NCI-H146 (cell line): ENCODE data around the gene ZDHHC11B.
"Not testable (repeated sequence)": the region's sequence is repeated elsewhere in the genome, so short reads cannot be mapped to it uniquely, and the experiment has no call there.

ENCODE experiments used
- DNase-seq: peaks from one replicate; lab custom pipeline; 2025; lab: John Stamatoyannopoulos, UW

The ZDHHC11B gene

GRCh38 chr5:769485-770145 lies 14.9 kb downstream of the ZDHHC11B start:
- DNase-seq, result not testable (repeated sequence)

DNA sequence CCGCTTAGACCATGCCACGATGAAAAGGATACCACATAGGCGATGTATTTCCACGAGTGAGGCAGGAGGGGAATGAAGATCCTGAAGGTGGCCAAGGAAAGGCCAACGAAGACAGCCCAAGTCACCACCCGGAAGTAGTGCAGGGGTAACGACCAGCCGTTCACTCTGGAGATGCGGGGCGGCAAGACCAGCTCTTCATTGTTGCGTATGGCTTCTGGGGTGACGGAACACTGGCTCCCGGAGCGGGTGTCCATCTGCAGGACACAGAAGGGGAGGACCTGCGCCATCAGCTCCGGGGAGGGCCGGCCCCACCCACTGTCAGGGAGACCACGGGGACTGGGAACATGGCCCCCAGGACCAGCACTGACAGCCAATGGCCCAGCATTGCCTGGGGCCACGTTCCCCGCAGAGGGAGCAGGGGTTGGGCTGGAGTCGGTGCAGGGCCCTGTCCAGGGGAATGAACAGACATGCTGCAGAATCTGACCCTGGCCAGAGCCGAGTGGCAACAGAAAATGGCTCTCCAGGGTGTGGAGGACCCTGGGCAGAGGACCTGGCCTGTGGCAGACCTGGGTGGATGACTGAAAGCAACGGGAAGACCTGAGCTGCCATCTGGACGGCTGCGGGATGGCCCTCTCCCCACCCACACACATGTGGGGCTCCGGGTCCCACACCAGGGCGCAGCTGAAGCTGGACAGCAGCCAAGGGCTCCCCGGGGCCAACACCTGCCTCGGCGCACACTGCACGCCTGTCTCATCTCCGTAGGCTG lies 17.7 kb downstream of the ZDHHC11B start:
- DNase-seq, result no peak

- DNase-seq, result no peak
These were observed 18.4 kb downstream of the ZDHHC11B start for GRCh38 chr5:765948-766631.

GRCh38 chr5:763998-764781 lies 20.3 kb downstream of the ZDHHC11B start:
- no peak for DNase-seq

- no peak for DNase-seq
These were observed 21.1 kb downstream of the ZDHHC11B start for GRCh38 chr5:763397-763796.

GRCh38 chr5:762996-763395 lies 21.5 kb downstream of the ZDHHC11B start:
- not testable (repeated sequence) for DNase-seq

DNA sequence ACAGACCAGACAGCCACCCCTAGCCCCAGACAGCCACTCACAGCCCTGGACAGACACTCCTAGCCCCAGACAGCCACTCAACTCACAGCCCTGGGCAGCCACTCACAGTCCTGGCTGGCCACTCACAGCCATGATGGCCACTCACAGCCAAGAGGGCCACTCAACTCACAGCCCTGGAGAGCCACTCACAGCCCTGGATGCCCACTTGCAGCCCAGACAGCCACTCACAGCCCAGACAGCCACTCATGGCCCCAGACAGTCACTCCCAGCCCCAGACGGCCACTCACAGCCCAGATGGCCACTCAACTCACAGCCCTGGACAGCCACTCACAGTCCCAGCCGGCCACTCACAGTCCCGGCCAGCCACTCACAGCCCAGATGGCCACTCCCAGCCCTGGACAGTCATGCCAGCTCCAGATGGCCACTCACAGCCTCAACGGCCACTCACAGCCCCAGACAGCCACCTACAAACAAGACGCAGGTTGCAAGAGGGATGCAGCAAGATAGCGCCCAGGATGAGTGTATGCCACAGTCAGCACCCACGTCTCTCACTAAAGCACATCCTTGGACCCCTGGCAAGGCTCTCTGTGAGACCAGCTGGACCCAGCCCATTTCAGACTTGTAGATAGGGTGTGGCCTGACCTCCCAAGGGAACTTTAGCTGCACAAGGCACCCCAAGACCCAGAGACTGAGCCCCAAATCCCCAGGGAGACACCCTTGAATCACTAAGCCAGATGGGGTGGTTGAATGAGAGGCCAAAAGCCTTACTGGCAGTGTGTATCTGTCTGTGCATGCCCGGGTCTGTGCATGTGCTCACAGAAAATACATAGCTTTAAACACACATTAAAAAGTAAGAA lies 22.4 kb downstream of the ZDHHC11B start:
- DNase-seq, result no peak

DNA sequence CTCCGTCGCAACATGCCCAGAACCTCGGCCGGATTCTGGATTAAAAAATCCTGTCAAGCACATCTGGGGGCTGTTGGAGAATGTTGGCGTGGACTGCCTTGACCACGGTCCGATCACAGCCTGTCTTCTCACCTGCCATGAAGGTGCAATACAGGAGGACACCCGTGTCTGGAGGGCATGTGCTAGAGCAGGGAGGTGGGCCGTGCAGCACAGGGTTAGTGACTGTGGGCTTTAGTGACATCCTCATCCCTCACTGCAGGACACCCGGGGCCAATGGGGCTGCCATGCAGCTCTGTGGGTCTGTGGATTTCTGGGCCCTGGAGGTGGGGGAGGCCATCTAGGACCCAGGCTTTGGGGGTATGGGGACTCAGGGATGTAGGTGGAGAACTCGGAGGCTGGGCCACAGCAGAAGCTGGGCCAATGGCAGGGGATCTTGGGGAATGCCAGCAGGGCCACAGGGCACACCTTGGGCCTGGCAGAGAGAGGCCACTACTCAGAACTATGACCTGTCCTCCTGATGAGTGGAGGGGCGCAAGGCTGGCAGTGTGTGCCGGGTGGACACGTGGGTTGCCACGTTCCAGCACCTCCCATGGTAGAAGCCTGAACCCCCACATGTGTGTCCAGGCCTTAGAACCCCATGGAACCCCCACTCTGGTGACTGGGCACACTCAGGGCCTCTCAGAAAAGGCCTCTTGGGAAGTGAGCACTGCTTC lies 23.3 kb downstream of the ZDHHC11B start:
- no peak for DNase-seq

- DNase-seq, result no peak
These were observed 24.0 kb downstream of the ZDHHC11B start for GRCh38 chr5:760363-761058.

- no peak for DNase-seq
These were observed 24.7 kb downstream of the ZDHHC11B start for GRCh38 chr5:759781-760362.

- DNase-seq, result peak; percentile 51
These were observed 25.3 kb downstream of the ZDHHC11B start for GRCh38 chr5:759111-759751.

- no peak for DNase-seq
These were observed 25.9 kb downstream of the ZDHHC11B start for GRCh38 chr5:758698-759053.

GRCh38 chr5:757931-758697 lies 26.4 kb downstream of the ZDHHC11B start:
- peak; percentile 60 for DNase-seq

DNA sequence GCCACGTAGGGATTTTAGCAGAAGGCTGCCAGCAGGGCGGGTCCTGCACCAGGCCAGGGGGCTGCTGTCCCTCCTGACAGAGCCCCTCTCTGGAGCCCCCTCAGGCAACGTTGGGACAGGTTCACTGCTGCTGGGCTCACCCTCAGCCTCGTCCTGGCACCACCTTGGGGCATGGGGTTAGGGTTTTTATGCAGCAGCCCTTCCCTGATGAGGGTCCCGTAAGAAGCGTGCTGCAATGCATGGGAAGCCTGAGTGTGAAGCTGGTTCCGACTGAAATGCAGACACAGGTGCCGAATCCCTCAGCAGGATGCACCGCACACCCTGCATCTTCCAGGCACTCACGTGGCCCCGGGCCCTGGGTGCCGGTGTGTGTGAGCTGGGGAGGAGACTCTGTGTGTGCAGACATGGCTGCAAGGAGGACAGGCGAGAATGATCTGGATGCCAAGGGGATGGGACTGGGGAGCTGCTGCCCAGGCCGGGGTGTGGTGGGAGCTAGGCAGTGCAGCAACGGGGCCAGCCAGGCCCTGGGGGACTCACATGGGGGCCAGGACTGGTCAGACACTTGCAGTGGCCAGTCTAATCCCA lies 27.1 kb downstream of the ZDHHC11B start:
- no peak for DNase-seq

DNA sequence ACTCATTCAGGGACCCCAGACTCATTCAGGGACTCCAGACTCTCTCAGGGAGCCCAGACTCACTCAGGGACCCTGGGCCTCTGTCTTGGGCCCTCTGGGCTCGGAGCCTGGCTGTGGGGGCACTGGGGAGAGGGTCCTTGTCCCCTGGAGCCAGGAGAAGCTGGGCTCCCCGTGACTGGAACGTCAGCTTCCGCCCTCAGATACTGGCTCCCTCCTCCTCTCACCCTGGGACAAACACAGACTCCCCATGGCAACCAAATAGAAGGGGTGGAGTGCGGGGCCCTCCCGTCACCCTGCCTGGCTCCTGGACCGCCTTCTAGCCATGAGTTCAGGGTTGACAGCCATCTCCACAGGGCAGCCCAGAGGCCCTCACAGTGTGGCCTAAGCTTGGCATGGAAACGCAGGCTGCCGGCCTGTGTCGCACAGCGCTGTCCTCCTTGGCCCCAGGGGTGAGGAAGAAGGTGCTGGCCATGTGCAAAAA lies 27.6 kb downstream of the ZDHHC11B start:
- DNase-seq, result no peak

- no peak for DNase-seq
These were observed 28.4 kb downstream of the ZDHHC11B start for GRCh38 chr5:756171-756570.

DNA sequence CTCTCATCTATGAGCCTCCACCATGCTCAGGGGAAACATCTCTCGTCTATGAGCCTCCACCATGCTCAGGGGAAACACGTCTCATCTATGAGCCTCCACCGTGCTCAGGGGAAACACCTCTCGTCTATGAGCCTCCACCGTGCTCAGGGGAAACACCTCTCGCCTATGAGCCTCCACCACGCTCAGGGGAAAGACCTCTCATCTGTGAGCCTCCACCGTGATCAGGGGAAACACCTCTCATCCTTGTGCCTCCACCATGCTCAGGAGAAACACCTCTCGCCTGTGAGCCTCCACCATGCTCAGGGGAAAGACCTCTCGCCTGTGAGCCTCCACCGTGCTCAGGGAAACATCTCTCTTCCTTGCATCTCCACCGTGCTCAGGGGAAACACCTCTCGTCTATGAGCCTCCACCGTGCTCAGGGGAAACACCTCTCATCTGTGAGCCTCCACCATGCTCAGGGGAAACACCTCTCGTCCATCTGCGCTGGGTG lies 30.3 kb downstream of the ZDHHC11B start:
- not testable (repeated sequence) for DNase-seq
